Cardiac muscle cell (in vitro differentiated cells and primary cell): Measurements from ENCODE around the gene CENPN. TPM values are rescaled to one million over a fixed set of nuclear protein-coding genes. Genes with fewer than 3 reads are reported as not detected.
A peak's percentile ranks its signal among the peaks of the same experiment; 100 is the strongest.

ENCODE experiments used
- DNase-seq, 2 donors: peaks; one replicate each; pipeline versions ENCODE4 v3.0.0 to v3.0.0-alpha.2; 2010 to 2017; ENCODE audit warnings: low read depth in 1 of 2, low spot score in 1 of 2
- H3K27ac ChIP-seq: fragments of 200-600 bp; sonication (generic); 2 replicates; pipeline ENCODE4 v1.5.1; 2016
- H3K27me3 ChIP-seq: fragments of 200-600 bp; sonication (generic); 2 replicates; pipeline ENCODE4 v1.6.0; 2016; ENCODE audit warnings: control low read depth
- H3K36me3 ChIP-seq: fragments of 200-600 bp; sonication (generic); 2 replicates; pipeline ENCODE4 v1.5.1; 2016; ENCODE audit warnings: control low read depth
- H3K4me1 ChIP-seq: fragments of 200-600 bp; sonication (generic); 2 replicates; pipeline ENCODE4 v1.8.1; 2017; ENCODE audit warnings: low read depth, mild to moderate bottlenecking, mixed run types
- H3K4me3 ChIP-seq: fragments of 200-600 bp; sonication (generic); 2 replicates; pipeline ENCODE4 v1.5.1; 2016; ENCODE audit warnings: mild to moderate bottlenecking
- H3K9me3 ChIP-seq: fragments of 200-600 bp; sonication (generic); 2 replicates; pipeline ENCODE4 v1.5.1; 2017; ENCODE audit warnings: low read depth, mild to moderate bottlenecking, control low read depth
- polyA plus RNA-seq: library from polyadenylated mRNA; unstranded; fragments of >200 nt; fragmentation: Nextera tagmentation; extraction: Ambion mirVana; gene quantifications from 2 replicates; pipeline ENCODE4 v1.2.1, GENCODE V29; 2016
- total RNA-seq: library from RNA; depleted of rRNA; stranded (reverse); fragments of >200 nt; gene quantifications from 2 replicates; pipeline ENCODE4 v1.2.3, GENCODE V29; 2016
- TF ChIP-seq, protein P1 (sequence below): IDR thresholded peaks from 2 replicates; pipeline ENCODE4 v1.5.1; 2012; ENCODE audit warnings: low read depth, mild to moderate bottlenecking, low read length

Gene CENPN
- total and polyA plus RNA-seq, 2 experiments from 2014 or later: 16.3 to 22.1 TPM

- Histone ChIP-seq H3K4me1 (peaks cover 11% of the 10 kb centered on the region), H3K4me3 (peak overlapping the region; percentile 81), H3K27me3 (no peaks in the 10 kb centered on the region), H3K27ac (peak overlapping the region; percentile 100), H3K36me3 (no peaks in the 10 kb centered on the region), H3K9me3 (no peaks in the 10 kb centered on the region)
- TF ChIP-seq, protein P1, sequence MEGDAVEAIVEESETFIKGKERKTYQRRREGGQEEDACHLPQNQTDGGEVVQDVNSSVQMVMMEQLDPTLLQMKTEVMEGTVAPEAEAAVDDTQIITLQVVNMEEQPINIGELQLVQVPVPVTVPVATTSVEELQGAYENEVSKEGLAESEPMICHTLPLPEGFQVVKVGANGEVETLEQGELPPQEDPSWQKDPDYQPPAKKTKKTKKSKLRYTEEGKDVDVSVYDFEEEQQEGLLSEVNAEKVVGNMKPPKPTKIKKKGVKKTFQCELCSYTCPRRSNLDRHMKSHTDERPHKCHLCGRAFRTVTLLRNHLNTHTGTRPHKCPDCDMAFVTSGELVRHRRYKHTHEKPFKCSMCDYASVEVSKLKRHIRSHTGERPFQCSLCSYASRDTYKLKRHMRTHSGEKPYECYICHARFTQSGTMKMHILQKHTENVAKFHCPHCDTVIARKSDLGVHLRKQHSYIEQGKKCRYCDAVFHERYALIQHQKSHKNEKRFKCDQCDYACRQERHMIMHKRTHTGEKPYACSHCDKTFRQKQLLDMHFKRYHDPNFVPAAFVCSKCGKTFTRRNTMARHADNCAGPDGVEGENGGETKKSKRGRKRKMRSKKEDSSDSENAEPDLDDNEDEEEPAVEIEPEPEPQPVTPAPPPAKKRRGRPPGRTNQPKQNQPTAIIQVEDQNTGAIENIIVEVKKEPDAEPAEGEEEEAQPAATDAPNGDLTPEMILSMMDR: no peak
- DNase-seq: peak; percentile 57 to 84
Measured at GRCh38 chr16:81006211-81006812, 702 bp upstream of the CENPN start.

- Histone ChIP-seq H3K4me1 (peaks cover 11% of the 10 kb centered on the region), H3K36me3 (peaks cover 10% of the 10 kb centered on the region), H3K27ac (no peak overlapping the region), H3K9me3 (no peaks in the 10 kb centered on the region), H3K4me3 (no peak overlapping the region), H3K27me3 (no peaks in the 10 kb centered on the region)
- no peak for DNase-seq
- TF ChIP-seq, protein P1: no peak
Measured at GRCh38 chr16:81008505-81008789, 1.4 kb downstream of the CENPN start.

DNA sequence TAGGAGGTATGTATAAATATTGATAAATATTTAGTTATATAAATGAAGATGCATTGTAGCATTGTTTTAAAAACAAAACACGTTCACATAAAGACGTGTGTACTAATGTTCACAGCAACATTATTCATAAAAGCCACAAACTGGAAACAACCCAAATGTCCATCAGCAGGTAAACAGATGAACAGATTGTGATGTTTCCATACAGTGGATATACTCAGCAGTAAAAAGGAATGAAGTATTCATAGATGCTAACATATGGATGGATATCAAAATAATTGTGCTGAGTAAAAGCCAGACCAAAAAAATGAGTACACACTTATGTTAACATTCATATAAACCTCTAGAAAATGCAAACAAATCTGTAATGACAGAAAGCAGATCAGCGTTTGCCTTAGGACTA lies 6.0 kb downstream of the CENPN start:
- no peak overlapping the region for H3K27ac ChIP-seq
- no peak for DNase-seq
- no peak overlapping the region for H3K4me3 ChIP-seq
- TF ChIP-seq, protein P1: no peak
- H3K4me1 ChIP-seq: no peaks in the 10 kb centered on the region
- H3K9me3 ChIP-seq: no peaks in the 10 kb centered on the region
- H3K27me3 ChIP-seq: no peaks in the 10 kb centered on the region
- peaks cover 32% of the 10 kb centered on the region for H3K36me3 ChIP-seq

- Histone ChIP-seq H3K9me3 (no peaks in the 10 kb centered on the region), H3K36me3 (peaks cover 40% of the 10 kb centered on the region), H3K27me3 (no peaks in the 10 kb centered on the region), H3K4me1 (no peaks in the 10 kb centered on the region), H3K27ac (no peak overlapping the region), H3K4me3 (no peak overlapping the region)
- DNase-seq: no peak
- TF ChIP-seq, protein P1: no peak
Measured at GRCh38 chr16:81014672-81015071, 7.7 kb downstream of the CENPN start.

DNA sequence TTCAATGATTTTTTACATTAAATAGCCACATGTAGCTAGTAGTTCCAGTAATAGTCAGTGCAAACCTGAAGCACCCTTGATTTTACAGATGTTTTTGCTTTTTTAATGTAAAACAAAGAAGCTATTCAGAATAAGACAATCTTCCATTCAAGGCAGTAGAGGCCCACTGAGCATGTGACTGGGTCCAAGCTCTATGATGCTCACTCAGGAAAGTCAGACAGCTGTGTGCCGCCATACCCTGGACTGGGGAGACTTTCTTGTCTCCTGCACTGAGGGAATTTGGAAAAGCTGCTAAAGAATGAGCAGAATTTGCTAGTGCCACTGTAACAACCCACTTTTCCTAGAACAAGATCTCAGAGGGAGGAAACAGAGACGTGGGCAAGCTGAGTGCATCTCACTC lies 11.5 kb downstream of the CENPN start:
- H3K36me3 ChIP-seq: peaks cover 50% of the 10 kb centered on the region
- H3K4me3 ChIP-seq: no peak overlapping the region
- no peaks in the 10 kb centered on the region for H3K9me3 ChIP-seq
- H3K4me1 ChIP-seq: no peaks in the 10 kb centered on the region
- no peak overlapping the region for H3K27ac ChIP-seq
- no peak for DNase-seq
- TF ChIP-seq, protein P1: no peak
- no peaks in the 10 kb centered on the region for H3K27me3 ChIP-seq

GRCh38 chr16:81026429-81026828 lies 19.4 kb downstream of the CENPN start:
- DNase-seq: peak in 1 of 2 donors; percentile 8
- TF ChIP-seq, protein P1: no peak
- Histone ChIP-seq H3K27ac (no peak overlapping the region), H3K9me3 (no peaks in the 10 kb centered on the region), H3K27me3 (no peaks in the 10 kb centered on the region), H3K36me3 (peaks cover 22% of the 10 kb centered on the region), H3K4me1 (no peaks in the 10 kb centered on the region), H3K4me3 (no peak overlapping the region)
